Thoracic aorta endothelial cell (primary cell): ENCODE measurements around the gene FAM210B. TPM values are rescaled to one million over a fixed set of nuclear protein-coding genes. Genes with fewer than 3 reads are reported as not detected.

Source experiments
- total RNA-seq: library from RNA; depleted of rRNA; stranded (reverse); fragments of >200 nt; gene quantifications from 2 replicates; pipeline ENCODE4 v1.2.3, GENCODE V29; 2012

The FAM210B gene
- total RNA-seq, result 70.9 and 73.0 TPM in 2 replicates

DNA sequence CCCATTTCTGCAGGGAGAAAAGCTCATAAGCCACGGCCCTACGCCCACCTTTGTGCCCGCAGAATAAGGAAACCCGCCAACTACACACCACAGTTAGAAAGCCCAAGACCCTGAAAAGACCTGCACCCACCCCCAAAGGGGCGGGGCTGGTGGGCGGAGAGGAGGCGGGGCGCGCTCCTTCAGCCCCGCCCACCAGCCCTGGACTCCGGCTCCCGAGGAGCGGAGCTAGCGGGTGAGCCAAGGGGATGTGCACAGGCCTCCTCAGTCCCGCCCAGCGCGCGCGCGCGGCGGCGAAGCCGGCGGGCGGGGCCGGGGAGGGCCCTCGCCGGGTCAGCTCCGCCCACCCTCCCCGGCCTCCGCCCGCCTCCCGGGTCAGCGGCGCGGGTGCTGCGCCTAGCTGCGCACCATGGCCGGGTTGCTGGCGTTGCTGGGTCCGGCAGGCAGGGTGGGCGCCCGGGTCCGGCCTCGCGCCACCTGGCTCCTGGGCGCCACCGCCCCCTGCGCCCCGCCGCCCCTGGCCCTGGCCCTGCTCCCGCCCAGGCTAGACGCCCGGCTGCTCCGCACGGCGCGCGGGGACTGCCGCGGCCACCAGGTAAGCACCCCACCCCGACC, at the start of gene FAM210B:
FAM210B (plus strand) TSS at position 375 of the 612 bp plus-strand sequence; CDS start at position 407, 32 bp downstream.

GRCh38 chr20:56392132-56392880, 33.5 kb downstream of the FAM210B start, which contains the start of the genes AURKA and CSTF1:
TSS of gene AURKA (minus strand) at chr20:56392215. CDS start at chr20:56388197, 4,018 bp downstream.
TSS of gene CSTF1 (plus strand) at chr20:56392645. CDS start at chr20:56395553, 2,908 bp downstream.

GRCh38 chr20:56411759-56412472, 53.1 kb downstream of the FAM210B start, which contains the start of gene CASS4:
TSS of gene CASS4 (plus strand) at chr20:56412260. CDS start at chr20:56412459, 199 bp downstream.

Other genes with a start within 250 kb of the FAM210B start
- gene MC3R, start 110.2 kb upstream of the FAM210B start, total RNA-seq, result not detected in 2 replicates
- 50.0 and 90.5 TPM in 2 replicates for gene AURKA, start 33.2 kb downstream of the FAM210B start, total RNA-seq
- gene CSTF1, start 33.7 kb downstream of the FAM210B start, total RNA-seq, result 44.7 and 54.3 TPM in 2 replicates
- under 0.01 TPM in 1 of 2 replicates, not detected in the other for gene CASS4, start 53.3 kb downstream of the FAM210B start, total RNA-seq
- gene RTF2, start 109.7 kb downstream of the FAM210B start, total RNA-seq, result 64.0 and 64.7 TPM in 2 replicates
- not detected in 2 replicates for gene FAM209A, start 165.8 kb downstream of the FAM210B start, total RNA-seq
- gene FAM209B, start 174.3 kb downstream of the FAM210B start, total RNA-seq, result not detected in 2 replicates